B cell (primary cell): ENCODE data around the gene FAM219A. TPM values are rescaled to one million over a fixed set of nuclear protein-coding genes. Genes with fewer than 3 reads are reported as not detected.

Experiments used
- ATAC-seq: fragments of 200-7000 bp; cut with Tn5 transposase; one replicate; pipeline ENCODE4 v1.10.0; 2021; ENCODE audit warnings: low read depth, mild to moderate bottlenecking, moderate number of reproducible peaks, moderate library complexity
- CTCF ChIA-PET: fragments of 350-600 bp; sonication (Branson Sonifier 250); formaldehyde crosslinking; loops from one replicate; lab custom pipeline; 2021; ENCODE audit warnings: antibody characterized with exemption, inconsistent platforms; lab: Charles Lee
- POLR2A ChIA-PET: fragments of 350-600 bp; sonication (Branson Sonifier 250); formaldehyde crosslinking; loops from one replicate; lab custom pipeline; 2021; ENCODE audit warnings: antibody characterized with exemption; lab: Charles Lee
- DNase-seq: peaks from one replicate; pipeline ENCODE4 v3.0.0; 2013
- H2AFZ ChIP-seq: 2 replicates; pipeline ENCODE4 v1.6.1; 2012; ENCODE audit warnings: mild to moderate bottlenecking, low read depth, low read length; ENCODE audit not compliant: insufficient read depth, poor library complexity, severe bottlenecking
- H3K27ac ChIP-seq, 2 donors: 1 replicate in 1 of 2; 2 replicates in 1 of 2; pipeline ENCODE4 v1.5.1; 2012 to 2013; ENCODE audit warnings: low read length in 2 of 2, mild to moderate bottlenecking in 2 of 2, moderate library complexity in 1 of 2
- H3K27me3 ChIP-seq, 4 experiments: fragments of 200-600 bp in 1 of 4; sonication (generic) in 1 of 4; replicated peaks in 1 of 4; 1 replicate in 2 of 4; 2 replicates in 2 of 4; pipeline versions ENCODE4 v1.6.1 to v1.7.0; 2013 to 2016; ENCODE audit warnings: low read length in 3 of 4, mild to moderate bottlenecking in 2 of 4, mixed read lengths in 1 of 4, moderate library complexity in 1 of 4; ENCODE audit not compliant: insufficient read depth in 4 of 4, control insufficient read depth in 3 of 4; ENCODE audit errors: control extremely low read depth in 1 of 4
- H3K36me3 ChIP-seq, 2 experiments: replicated peaks in 1 of 2; 1 replicate in 1 of 2; 2 replicates in 1 of 2; pipeline versions ENCODE4 v1.6.1 to v1.7.1; 2013; ENCODE audit warnings: low read length in 1 of 2; ENCODE audit not compliant: insufficient read depth in 2 of 2, control insufficient read depth in 1 of 2; ENCODE audit errors: control extremely low read depth in 1 of 2, extremely low read depth in 1 of 2
- H3K4me1 ChIP-seq, 2 donors: fragments of 200-600 bp in 1 of 2; sonication (generic) in 1 of 2; 1 replicate in 1 of 2; 2 replicates in 1 of 2; pipeline versions ENCODE4 v1.5.1 to v1.6.1; 2013 to 2017; ENCODE audit warnings: low read length in 2 of 2; ENCODE audit not compliant: control insufficient read depth in 2 of 2, insufficient read depth in 2 of 2
- H3K4me2 ChIP-seq: replicated peaks from 2 replicates; pipeline ENCODE3; 2012; ENCODE audit warnings: mild to moderate bottlenecking, low read depth, low read length; ENCODE audit not compliant: poor library complexity, severe bottlenecking
- H3K4me3 ChIP-seq, 5 experiments: fragments of 200-600 bp in 1 of 5; sonication (generic) in 1 of 5; 1 replicate in 3 of 5; 2 replicates in 2 of 5; pipeline versions ENCODE4 v1.5.1 to v1.7.0; 2011 to 2016; ENCODE audit warnings: low read length in 4 of 5, mild to moderate bottlenecking in 4 of 5, low read depth in 2 of 5, control low read depth in 1 of 5, moderate library complexity in 1 of 5; ENCODE audit not compliant: insufficient read depth in 1 of 5; ENCODE audit errors: control extremely low read depth in 1 of 5, extremely low read depth in 1 of 5
- H3K79me2 ChIP-seq: fragments of 200-600 bp; sonication (generic); one replicate; pipeline ENCODE4 v1.6.0; 2016; ENCODE audit warnings: low read length; ENCODE audit not compliant: control insufficient read depth, insufficient read depth
- H3K9ac ChIP-seq: fragments of 200-600 bp; sonication (generic); 2 replicates; pipeline ENCODE4 v1.6.1; 2017; ENCODE audit warnings: mild to moderate bottlenecking, low read length, moderate library complexity
- H3K9me3 ChIP-seq, 3 donors: one replicate each; pipeline versions ENCODE4 v1.6.1 to v1.7.1; 2013; ENCODE audit warnings: low read length in 2 of 3; ENCODE audit not compliant: control insufficient read depth in 2 of 3, insufficient read depth in 1 of 3; ENCODE audit errors: control extremely low read depth in 1 of 3
- H4K20me1 ChIP-seq: 2 replicates; pipeline ENCODE4 v1.6.0; 2012; ENCODE audit warnings: mild to moderate bottlenecking, low read length; ENCODE audit not compliant: insufficient read depth, control insufficient read depth, poor library complexity, severe bottlenecking
- H3K27ac Mint-ChIP-seq: one replicate; pipeline ENCODE4 v1.8.0; 2021; ENCODE audit warnings: mixed read lengths
- H3K27me3 Mint-ChIP-seq: one replicate; pipeline ENCODE4 v1.8.0; 2021; ENCODE audit warnings: mixed read lengths
- H3K4me1 Mint-ChIP-seq: one replicate; pipeline ENCODE4 v1.8.0; 2021; ENCODE audit warnings: mixed read lengths
- H3K4me3 Mint-ChIP-seq: one replicate; pipeline ENCODE4 v1.8.0; 2021; ENCODE audit warnings: mixed read lengths
- H3K9me3 Mint-ChIP-seq: one replicate; pipeline ENCODE4 v1.8.0; 2022; ENCODE audit warnings: mixed read lengths; ENCODE audit not compliant: insufficient read depth
- CTCF ChIP-seq: fragments of 200-600 bp; IDR thresholded peaks from one replicate; pipeline ENCODE4 v1.8.0; 2022; ENCODE audit warnings: antibody characterized with exemption, mild to moderate bottlenecking
- EZH2 ChIP-seq: IDR thresholded peaks from 2 replicates; pipeline ENCODE4 v1.6.1; 2012; ENCODE audit warnings: borderline replicate concordance, low read depth, mild to moderate bottlenecking, moderate library complexity, low read length; ENCODE audit not compliant: insufficient read depth, poor library complexity, severe bottlenecking
- WGBS: methylation state at CpG from one replicate; pipeline ENCODE4 v1.1.5; 2013; ENCODE audit warnings: missing lambda C conversion rate; ENCODE audit not compliant: insufficient coverage; 5-methylcytosine and 5-hydroxymethylcytosine counted together
- intact Hi-C: fragments of 100-400 bp; cut with micrococcal nuclease; formaldehyde crosslinking; loops from one replicate; pipeline ENCODE4 v1.10.0; 2022
- polyA plus RNA-seq: library from polyadenylated mRNA; depleted of rRNA; stranded (reverse); fragments of >200 nt; gene quantifications from 2 replicates; pipeline ENCODE4 v1.2.3, GENCODE V29; 2012
- total RNA-seq, 2 donors: library from RNA; stranded (reverse); fragments of 120-200 nt in 1 of 2; gene quantifications; 1 replicate in 1 of 2; 2 replicates in 1 of 2; pipeline versions ENCODE4 v1.2.3 to v1.2.4, GENCODE V29; 2013 to 2022

The FAM219A gene
- total and polyA plus RNA-seq, 2 donors (not counting 1 experiment from before 2014, with no cell fraction given): 12.9 to 17.3 TPM

- ChIA-PET CTCF (interaction anchor here (0.9 to 1.6 kb wide), 3 partner anchors 23 to 257 kb away, joined by 3 to 6 read pairs (median 3); partner anchors contain the start of gene SIGMAR1), POLR2A (no interaction called here)
- H3K27me3 Mint-ChIP-seq: no peaks in the 10 kb centered on the region
- 34% methylated on average over 16 of the region's 17 CpGs for WGBS
- H3K4me3 Mint-ChIP-seq: peak overlapping the region; percentile 91
- DNase-seq (peak; percentile 45), ATAC-seq (no peak)
- intact Hi-C loops: no loop called here
- Histone ChIP-seq H3K4me2 (peak overlapping the region; percentile 91), H2AFZ (peak overlapping the region; percentile 88), H3K4me1 (peaks cover 24 to 35% of the 10 kb centered on the region in 2 donors), H3K79me2 (no peaks in the 10 kb centered on the region), H3K27me3 (peaks cover 0 to 16% (median 4%) of the 10 kb centered on the region in 4 experiments), H3K27ac (no peak overlapping the region), H3K9me3 (peaks cover 0 to 14% (median 0%) of the 10 kb centered on the region in 3 donors), H4K20me1 (no peaks in the 10 kb centered on the region), H3K4me3 (peak overlapping the region in 4 of 5 experiments; percentile 55 to 74 (median 60)), H3K9ac (peak overlapping the region; percentile 69), H3K36me3 (no peaks in the 10 kb centered on the region)
- H3K27ac Mint-ChIP-seq: peak overlapping the region; percentile 70
- no peak for TF ChIP-seq CTCF
- TF ChIP-seq EZH2: no peak
- peaks cover 36% of the 10 kb centered on the region for H3K4me1 Mint-ChIP-seq
- no peaks in the 10 kb centered on the region for H3K9me3 Mint-ChIP-seq
These were observed 77.0 kb downstream of the FAM219A start for GRCh38 chr9:34381323-34381722.

DNA sequence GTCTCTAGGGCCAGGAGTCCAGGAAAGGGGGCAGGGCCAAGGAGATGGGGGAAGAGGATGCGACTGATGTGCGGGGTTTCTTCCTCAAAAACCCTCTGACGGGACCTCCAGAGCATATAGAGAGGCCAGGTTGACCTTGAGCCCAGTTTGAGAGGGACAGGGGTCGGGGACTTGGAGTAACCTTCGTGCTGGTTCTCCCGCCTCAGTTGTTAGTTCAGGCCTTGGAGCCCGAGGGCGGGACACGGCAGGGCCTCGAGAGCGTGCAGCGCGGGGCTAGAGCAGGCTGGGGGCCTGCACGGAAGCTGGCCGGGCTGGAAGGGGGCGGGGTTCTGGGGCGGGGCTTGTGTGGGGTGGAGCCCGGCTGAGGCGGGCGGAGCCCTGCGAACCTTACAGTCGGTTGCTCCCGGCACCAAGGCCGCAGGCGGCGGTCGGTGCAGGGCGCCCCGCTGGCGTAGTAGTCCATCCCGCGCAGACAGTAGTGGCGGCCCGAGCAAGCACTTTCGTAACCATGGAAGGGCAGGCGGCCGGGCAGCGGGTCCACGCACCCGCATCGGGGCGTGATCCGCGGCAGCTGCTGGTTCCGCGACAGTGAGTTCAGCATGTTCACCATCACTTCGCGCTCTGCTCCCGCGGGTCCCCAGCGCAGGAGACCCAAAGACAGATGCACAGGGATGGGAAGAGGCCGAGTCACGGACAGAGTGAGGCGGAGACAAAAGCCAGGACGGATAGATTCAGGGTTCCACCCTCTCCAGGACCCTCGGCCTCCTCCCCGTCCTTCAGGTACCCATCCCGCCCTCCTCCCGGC is 77.7 kb downstream of the FAM219A start:
- intact Hi-C loops: no loop called here

More for the DNA sequence above, 77.7 kb downstream of the FAM219A start:
- H3K27me3 Mint-ChIP-seq: no peaks in the 10 kb centered on the region
- H3K4me2 ChIP-seq: peak overlapping the region; percentile 91
- H3K4me1 ChIP-seq: peaks cover 28 to 41% of the 10 kb centered on the region in 2 donors
- ATAC-seq (peak; percentile 46), DNase-seq (peak; percentile 87)
- peaks cover 0 to 14% (median 0%) of the 10 kb centered on the region in 3 donors for H3K9me3 ChIP-seq
- WGBS: 3% methylated on average over 59 of the region's 59 CpGs
- H3K4me1 Mint-ChIP-seq: peaks cover 41% of the 10 kb centered on the region
- H2AFZ ChIP-seq: peak overlapping the region; percentile 88
- ChIA-PET POLR2A (interaction anchor here (0.6 to 1.0 kb wide), 4 partner anchors 78 to 717 kb away, joined by 3 to 6 read pairs (median 4); partner anchors contain the start of genes DNAI1 and FAM219A), CTCF (interaction anchor here (0.5 to 5.7 kb wide), 9 partner anchors 12 to 257 kb away, joined by 3 to 72 read pairs (median 3); partner anchors contain the start of gene SIGMAR1)
- H3K27ac Mint-ChIP-seq: peak overlapping the region; percentile 59
- no peaks in the 10 kb centered on the region for H3K36me3 ChIP-seq
- TF ChIP-seq CTCF (no peak), EZH2 (no peak)
- peak overlapping the region; percentile 69 for H3K9ac ChIP-seq
- H3K4me3 Mint-ChIP-seq: peak overlapping the region; percentile 91
- peaks cover 0 to 16% (median 4%) of the 10 kb centered on the region in 4 experiments for H3K27me3 ChIP-seq
- H4K20me1 ChIP-seq: no peaks in the 10 kb centered on the region
- no peak overlapping the region for H3K27ac ChIP-seq
- no peaks in the 10 kb centered on the region for H3K9me3 Mint-ChIP-seq
- H3K4me3 ChIP-seq: peak overlapping the region; percentile 31 to 74 (median 58)
- H3K79me2 ChIP-seq: no peaks in the 10 kb centered on the region
